NCI-H510A (cell line): ENCODE results near the gene SRPRB.

Experiments
- DNase-seq: peaks from one replicate; lab custom pipeline; 2025; lab: John Stamatoyannopoulos, UW

SRPRB gene, protein sequence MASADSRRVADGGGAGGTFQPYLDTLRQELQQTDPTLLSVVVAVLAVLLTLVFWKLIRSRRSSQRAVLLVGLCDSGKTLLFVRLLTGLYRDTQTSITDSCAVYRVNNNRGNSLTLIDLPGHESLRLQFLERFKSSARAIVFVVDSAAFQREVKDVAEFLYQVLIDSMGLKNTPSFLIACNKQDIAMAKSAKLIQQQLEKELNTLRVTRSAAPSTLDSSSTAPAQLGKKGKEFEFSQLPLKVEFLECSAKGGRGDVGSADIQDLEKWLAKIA

GRCh38 chr3:133805702-133806475, at the start of gene SRPRB:
Gene SRPRB (plus strand): TSS chr3:133805815. CDS start chr3:133805849, 34 bp downstream.
- DNase-seq: peak; percentile 67

DNA sequence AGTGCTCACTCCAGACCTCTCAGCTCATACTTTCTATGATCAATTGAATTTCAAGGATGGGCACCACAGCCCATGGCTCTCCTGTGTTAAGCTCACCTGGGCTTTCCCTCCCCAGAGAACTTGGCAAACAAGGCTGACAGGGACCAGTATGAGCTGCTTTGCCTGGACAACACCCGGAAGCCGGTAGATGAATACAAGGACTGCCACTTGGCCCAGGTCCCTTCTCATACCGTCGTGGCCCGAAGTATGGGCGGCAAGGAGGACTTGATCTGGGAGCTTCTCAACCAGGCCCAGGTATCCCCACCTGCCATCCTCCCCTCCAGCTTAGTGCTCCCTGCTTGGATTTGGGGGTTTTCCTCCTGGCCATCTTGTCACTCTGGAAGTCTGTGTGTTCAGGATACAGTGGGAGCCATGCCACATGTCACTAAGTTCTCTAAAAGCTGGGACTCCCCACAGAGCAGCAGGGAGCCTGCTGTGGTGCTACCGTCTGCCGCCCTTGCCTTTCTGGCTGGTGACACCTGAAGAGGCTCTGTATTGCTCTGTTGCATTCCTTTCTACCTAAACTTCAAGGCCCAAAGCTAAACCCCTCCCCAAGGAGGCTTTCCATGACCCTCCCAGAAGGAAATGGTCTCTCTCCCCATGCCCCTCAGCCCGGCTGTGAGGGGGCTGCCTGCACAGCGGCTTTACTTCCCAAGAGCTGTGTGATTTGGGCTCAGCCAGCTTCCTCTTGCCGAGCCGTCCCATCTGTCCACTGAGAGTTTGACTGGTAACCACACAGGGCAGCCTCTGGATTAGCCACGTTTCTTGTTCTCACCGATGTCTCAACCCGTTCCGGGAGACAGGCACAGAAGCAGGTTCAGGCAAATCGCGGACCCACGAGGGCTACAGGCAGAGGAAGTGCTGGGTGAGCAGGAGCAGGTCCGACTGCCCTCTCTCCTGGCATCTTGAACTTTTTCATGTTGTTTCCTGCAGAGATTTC, 48.6 kb upstream of the SRPRB start:
- DNase-seq: no peak

DNA sequence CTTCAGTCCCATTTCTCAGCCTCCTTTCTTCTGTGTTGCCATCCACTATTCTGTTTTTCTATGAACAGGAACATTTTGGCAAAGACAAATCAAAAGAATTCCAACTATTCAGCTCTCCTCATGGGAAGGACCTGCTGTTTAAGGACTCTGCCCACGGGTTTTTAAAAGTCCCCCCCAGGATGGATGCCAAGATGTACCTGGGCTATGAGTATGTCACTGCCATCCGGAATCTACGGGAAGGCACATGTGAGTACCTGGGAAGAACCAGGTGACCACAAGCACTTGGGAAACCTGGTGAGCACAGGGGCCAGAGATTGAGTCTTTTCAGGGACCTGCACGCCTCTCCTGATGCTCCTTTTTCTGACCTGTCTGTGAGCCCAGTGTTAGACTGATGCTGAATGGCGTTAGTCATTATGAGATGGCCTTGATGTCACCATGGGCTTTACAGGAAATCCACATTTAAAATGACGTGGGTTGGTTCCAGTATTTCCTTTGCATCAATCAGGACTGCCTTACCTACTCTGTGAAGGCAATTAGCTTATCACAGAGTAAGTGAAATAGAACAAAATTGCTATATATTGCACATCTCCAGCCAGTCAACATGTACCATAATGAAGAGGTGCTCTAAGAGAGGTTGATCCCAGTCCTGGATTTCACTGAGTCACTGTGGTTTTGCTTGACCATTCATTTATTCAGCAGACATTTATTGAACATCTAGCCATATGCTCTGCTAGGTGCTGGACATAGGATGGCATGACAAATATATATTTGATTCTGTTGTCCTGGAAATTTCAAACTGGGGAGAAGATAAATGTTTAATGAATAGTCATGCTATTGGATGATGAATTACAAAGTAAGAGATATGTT, 47.7 kb upstream of the SRPRB start:
- DNase-seq: no peak

GRCh38 chr3:133758568-133758928, 47.1 kb upstream of the SRPRB start:
- no peak for DNase-seq

GRCh38 chr3:133758964-133759739, 46.5 kb upstream of the SRPRB start:
- DNase-seq: no peak

- DNase-seq: no peak
Measured at GRCh38 chr3:133759740-133760305, 45.8 kb upstream of the SRPRB start.

- DNase-seq: no peak
Measured at GRCh38 chr3:133760916-133761315, 44.7 kb upstream of the SRPRB start.

DNA sequence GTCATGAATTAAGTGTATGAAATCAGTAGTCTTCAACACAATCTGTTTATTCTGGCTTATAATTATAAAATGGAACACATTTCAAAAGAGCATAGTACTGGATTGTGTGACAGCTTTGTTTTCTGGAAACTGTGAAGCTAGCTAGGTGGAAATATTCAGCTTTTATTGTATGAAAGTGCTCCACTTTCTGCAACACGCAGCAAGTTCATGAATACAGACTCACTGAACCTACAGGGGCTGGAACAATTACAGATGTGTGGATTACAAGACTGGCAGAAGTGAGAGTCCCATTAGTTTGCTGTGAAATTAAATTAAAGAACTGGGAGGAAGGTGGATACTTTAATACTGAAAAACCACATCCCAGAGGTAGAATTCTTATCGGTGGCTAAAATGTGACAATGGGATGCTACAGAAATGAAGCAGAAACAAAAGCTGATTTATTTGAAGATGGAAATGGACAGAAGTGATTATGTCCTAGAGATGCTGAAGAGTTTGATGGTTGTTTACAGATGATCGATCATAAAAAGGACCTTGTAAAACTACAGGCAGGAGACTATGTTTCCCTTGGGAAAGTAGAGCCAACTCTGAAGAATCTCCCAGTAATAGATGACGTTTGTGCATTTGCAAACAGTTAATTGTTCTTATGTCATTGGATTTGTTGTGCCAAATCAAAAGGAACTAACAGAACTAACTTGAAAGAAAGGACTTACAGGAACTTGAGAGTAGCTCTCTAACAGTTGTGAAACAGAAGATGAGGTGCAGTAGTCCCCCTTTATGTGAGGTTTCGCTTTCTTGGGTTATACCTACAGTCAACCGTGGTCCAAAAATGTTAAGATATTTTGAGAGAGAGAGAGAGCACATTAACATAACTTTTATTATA, 43.8 kb upstream of the SRPRB start:
- DNase-seq: no peak

GRCh38 chr3:133762539-133762938, 43.1 kb upstream of the SRPRB start:
- DNase-seq: no peak

- no peak for DNase-seq
Measured at GRCh38 chr3:133763797-133764683, 41.6 kb upstream of the SRPRB start.

DNA sequence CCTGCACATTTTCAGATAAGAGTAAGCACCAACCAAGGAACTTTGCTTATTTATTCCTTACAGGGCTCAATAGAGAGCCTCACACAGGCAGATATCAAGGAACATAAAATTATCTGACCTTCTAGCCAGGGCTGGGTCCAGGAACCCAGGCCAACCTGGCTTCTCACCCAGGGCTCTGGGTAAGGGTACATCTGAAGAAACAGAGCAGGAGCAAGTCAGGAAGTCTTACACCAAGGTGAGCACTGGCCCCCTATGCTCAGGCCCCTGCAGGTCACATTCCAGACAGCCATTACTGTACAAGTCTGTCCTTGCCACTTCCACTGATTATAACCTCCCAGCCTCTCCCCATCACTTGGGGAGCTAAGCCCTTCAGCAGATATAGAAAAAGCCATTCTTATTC, 40.4 kb upstream of the SRPRB start:
- no peak for DNase-seq

DNA sequence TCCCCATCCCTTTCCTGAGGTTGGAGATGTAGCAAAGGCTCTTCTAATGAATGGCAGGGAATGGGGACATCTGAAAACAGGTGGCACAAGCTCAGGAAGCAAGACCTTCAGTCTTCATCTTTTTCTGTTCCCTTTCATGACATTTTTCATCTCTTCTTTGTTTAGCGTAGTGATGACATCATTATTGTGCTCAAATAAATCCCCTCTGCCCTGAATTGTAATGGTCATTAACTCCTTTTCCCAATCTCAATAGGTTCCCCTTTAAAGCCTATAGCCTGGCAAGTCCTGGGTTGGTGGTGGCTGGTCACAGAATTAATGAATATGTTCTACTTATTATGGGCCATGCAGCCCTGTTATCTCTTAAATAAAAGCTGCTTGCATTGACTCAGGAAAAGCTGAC, 38.0 kb upstream of the SRPRB start:
- no peak for DNase-seq

GRCh38 chr3:133769536-133769935, 36.1 kb upstream of the SRPRB start:
- DNase-seq: no peak

DNA sequence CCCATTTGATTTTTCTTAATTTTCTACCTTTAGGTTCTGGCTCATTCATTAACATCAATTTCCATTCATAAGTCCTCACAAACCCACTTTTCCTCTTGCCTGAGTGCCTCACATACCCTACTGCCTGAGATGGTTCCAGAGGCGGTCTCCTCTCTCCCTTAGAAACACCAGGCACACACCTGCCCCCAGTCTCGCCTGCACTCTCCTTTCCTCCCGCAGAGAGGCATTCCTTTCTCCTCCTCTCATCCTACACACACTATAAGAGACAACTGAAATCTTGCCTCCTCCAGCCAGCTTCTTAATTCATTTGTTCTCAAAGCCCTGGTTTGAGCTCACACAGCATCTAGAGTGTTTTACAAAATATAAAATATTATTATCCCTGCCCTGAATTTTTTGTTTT, 31.9 kb upstream of the SRPRB start:
- no peak for DNase-seq

DNA sequence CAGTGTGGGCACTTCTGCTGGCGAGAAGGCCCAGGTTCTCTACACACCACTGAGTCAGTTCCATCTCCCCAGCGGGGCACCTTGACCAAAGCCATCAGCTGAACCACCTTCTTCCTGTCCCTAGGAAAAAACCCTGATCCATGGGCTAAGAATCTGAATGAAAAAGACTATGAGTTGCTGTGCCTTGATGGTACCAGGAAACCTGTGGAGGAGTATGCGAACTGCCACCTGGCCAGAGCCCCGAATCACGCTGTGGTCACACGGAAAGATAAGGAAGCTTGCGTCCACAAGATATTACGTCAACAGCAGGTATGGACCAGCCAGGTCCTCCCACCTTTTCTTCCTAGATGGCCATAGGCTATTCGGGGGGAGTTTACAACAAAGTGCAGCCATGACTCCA, 30.3 kb upstream of the SRPRB start:
- no peak for DNase-seq

DNA sequence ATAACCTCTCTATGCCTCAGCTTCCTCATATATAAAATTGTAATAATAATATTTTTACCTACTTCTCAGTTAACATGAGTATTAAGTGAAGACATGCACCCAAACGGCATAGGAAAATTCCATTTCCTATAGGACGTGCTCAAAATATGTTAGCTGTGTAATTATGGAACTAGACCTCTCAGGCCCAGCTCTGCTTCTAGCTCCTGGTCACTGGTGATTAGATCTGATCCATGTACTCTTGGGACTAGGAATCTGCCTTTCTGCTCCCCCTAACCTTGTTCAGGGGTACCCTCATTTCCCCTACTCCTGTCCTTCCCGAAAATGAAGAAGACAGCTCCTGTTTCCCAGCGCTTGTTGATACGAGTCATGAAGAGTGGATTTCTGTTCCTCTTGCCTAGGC, 29.8 kb upstream of the SRPRB start:
- DNase-seq: no peak

DNA sequence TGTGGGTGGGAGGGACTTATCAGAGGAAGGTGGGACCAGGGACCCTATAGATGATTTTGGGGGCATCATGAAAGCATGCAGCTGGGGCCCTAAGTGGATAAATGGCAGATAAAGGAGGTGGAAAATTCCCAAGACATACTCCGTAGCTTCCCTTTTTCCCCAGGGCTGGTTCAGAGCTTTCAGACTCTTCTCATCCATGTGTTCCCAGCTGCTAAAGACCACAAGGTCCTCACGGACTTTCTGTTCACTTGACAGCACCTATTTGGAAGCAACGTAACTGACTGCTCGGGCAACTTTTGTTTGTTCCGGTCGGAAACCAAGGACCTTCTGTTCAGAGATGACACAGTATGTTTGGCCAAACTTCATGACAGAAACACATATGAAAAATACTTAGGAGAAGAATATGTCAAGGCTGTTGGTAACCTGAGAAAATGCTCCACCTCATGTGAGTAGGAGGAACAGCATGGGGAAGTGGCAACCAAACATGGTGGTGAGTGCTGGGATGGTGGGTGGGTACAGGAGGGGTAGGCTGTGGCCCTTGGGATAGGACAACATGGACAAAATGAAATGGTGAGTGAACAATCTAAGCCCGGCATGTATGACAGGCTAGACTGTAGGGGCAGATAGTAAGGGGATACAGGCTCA, 28.7 kb upstream of the SRPRB start:
- no peak for DNase-seq
